H9 (cell line): ENCODE measurements around the gene MEDAG. TPM values are rescaled to one million over a fixed set of nuclear protein-coding genes. Genes with fewer than 3 reads are reported as not detected.

Source experiments
- DNase-seq: peaks from one replicate; pipeline ENCODE4 v3.0.0-alpha.2; 2017
- H2AFZ ChIP-seq: one replicate; pipeline ENCODE4 v1.6.1; 2013; ENCODE audit warnings: mild to moderate bottlenecking, low read length, control low read depth, moderate library complexity
- H2AK5ac ChIP-seq: 2 replicates; pipeline ENCODE4 v1.6.1; 2013; ENCODE audit warnings: low read length, control low read depth, mixed read lengths; ENCODE audit not compliant: insufficient read length
- H2BK120ac ChIP-seq: one replicate; pipeline ENCODE4 v1.6.1; 2013; ENCODE audit warnings: low read depth, mild to moderate bottlenecking, low read length, control low read depth, inconsistent platforms; ENCODE audit not compliant: poor library complexity, severe bottlenecking
- H2BK12ac ChIP-seq: 2 replicates; pipeline ENCODE4 v1.6.1; 2013; ENCODE audit warnings: low read length, control low read depth, mixed read lengths, low read depth; ENCODE audit not compliant: insufficient read length
- H2BK15ac ChIP-seq: 2 replicates; pipeline ENCODE4 v1.6.1; 2013; ENCODE audit warnings: low read depth, low read length, control low read depth
- H2BK20ac ChIP-seq: one replicate; pipeline ENCODE4 v1.6.1; 2013; ENCODE audit warnings: low read depth, mild to moderate bottlenecking, low read length, control low read depth, inconsistent platforms; ENCODE audit not compliant: poor library complexity, severe bottlenecking
- H2BK5ac ChIP-seq: 2 replicates; pipeline ENCODE4 v1.6.1; 2013; ENCODE audit warnings: low read length, control low read depth, mixed read lengths; ENCODE audit not compliant: insufficient read length
- H3K14ac ChIP-seq: 2 replicates; pipeline ENCODE4 v1.6.1; 2013; ENCODE audit warnings: low read length, control low read depth; ENCODE audit not compliant: insufficient read depth
- H3K18ac ChIP-seq: 2 replicates; pipeline ENCODE4 v1.6.1; 2013; ENCODE audit warnings: low read depth, mild to moderate bottlenecking, mixed read lengths, low read length, control low read depth; ENCODE audit not compliant: insufficient read length
- H3K23ac ChIP-seq: 2 replicates; pipeline ENCODE4 v1.6.1; 2013; ENCODE audit warnings: low read length, control low read depth, mixed read lengths, low read depth; ENCODE audit not compliant: insufficient read length
- H3K23me2 ChIP-seq: 2 replicates; pipeline ENCODE4 v1.6.1; 2013; ENCODE audit warnings: low read depth, mild to moderate bottlenecking, mixed read lengths, low read length, control low read depth; ENCODE audit not compliant: insufficient read length, poor library complexity, severe bottlenecking
- H3K27ac ChIP-seq: 2 replicates; pipeline ENCODE4 v1.5.1; 2013; ENCODE audit warnings: low read length, control low read depth, mixed read lengths, low read depth; ENCODE audit not compliant: insufficient read length
- H3K27me3 ChIP-seq: 2 replicates; pipeline ENCODE4 v1.6.1; 2013; ENCODE audit warnings: low read length, control low read depth, inconsistent platforms; ENCODE audit not compliant: insufficient read depth
- H3K4ac ChIP-seq: 2 replicates; pipeline ENCODE4 v1.6.1; 2013; ENCODE audit warnings: low read depth, mild to moderate bottlenecking, control low read depth, inconsistent platforms, low read length, moderate library complexity
- H3K4me1 ChIP-seq: 2 replicates; pipeline ENCODE4 v1.6.1; 2013; ENCODE audit warnings: low read length, control low read depth, inconsistent platforms; ENCODE audit not compliant: insufficient read depth
- H3K4me2 ChIP-seq: 2 replicates; pipeline ENCODE4 v1.6.1; 2013; ENCODE audit warnings: low read length, control low read depth, mixed read lengths; ENCODE audit not compliant: insufficient read length, insufficient read depth
- H3K56ac ChIP-seq: 2 replicates; pipeline ENCODE4 v1.6.1; 2013; ENCODE audit warnings: low read depth, mild to moderate bottlenecking, mixed read lengths, low read length, control low read depth; ENCODE audit not compliant: insufficient read length
- H3K79me1 ChIP-seq: 2 replicates; pipeline ENCODE4 v1.6.1; 2013; ENCODE audit warnings: low read depth, mild to moderate bottlenecking, moderate library complexity, low read length, control low read depth, inconsistent platforms; ENCODE audit not compliant: insufficient read depth, poor library complexity, severe bottlenecking
- H3K79me2 ChIP-seq: 2 replicates; pipeline ENCODE4 v1.6.1; 2013; ENCODE audit warnings: low read length, control low read depth, inconsistent platforms; ENCODE audit not compliant: insufficient read depth
- H3K9ac ChIP-seq: 2 replicates; pipeline ENCODE4 v1.6.1; 2013; ENCODE audit warnings: low read length, control low read depth, mixed read lengths; ENCODE audit not compliant: insufficient read length; ENCODE audit errors: extremely low read depth
- H3K9me3 ChIP-seq: one replicate; pipeline ENCODE4 v1.6.1; 2013; ENCODE audit warnings: low read depth, low read length, inconsistent platforms; ENCODE audit not compliant: control insufficient read depth
- H3T11ph ChIP-seq: one replicate; pipeline ENCODE4 v1.6.1; 2013; ENCODE audit warnings: mild to moderate bottlenecking, low read length, control low read depth, inconsistent platforms
- H4K20me1 ChIP-seq: one replicate; pipeline ENCODE4 v1.6.1; 2013; ENCODE audit not compliant: control insufficient read depth, insufficient read length, insufficient read depth
- H4K5ac ChIP-seq: 2 replicates; pipeline ENCODE4 v1.6.1; 2013; ENCODE audit warnings: low read depth, mild to moderate bottlenecking, mixed read lengths, low read length, control low read depth; ENCODE audit not compliant: insufficient read length
- H4K8ac ChIP-seq: replicated peaks from 2 replicates; pipeline ENCODE4 v1.6.1; 2013; ENCODE audit warnings: low read length, control low read depth, mixed read lengths, low read depth; ENCODE audit not compliant: insufficient read length
- H4K91ac ChIP-seq: 2 replicates; pipeline ENCODE4 v1.6.1; 2013; ENCODE audit warnings: low read depth, mild to moderate bottlenecking, moderate library complexity, mixed read lengths, low read length, control low read depth; ENCODE audit not compliant: insufficient read length
- H3K27ac Mint-ChIP-seq, 3 experiments: 2 replicates in 2 of 3; 3 replicates in 1 of 3; pipeline ENCODE4 v1.8.0; 2020 to 2021; ENCODE audit warnings: mixed read lengths in 3 of 3, mild to moderate bottlenecking in 1 of 3, moderate library complexity in 1 of 3
- H3K27me3 Mint-ChIP-seq: 2 replicates; pipeline ENCODE4 v1.8.0; 2021; ENCODE audit warnings: low read depth, mild to moderate bottlenecking, moderate library complexity, mixed read lengths
- H3K36me3 Mint-ChIP-seq, 3 experiments: 2 replicates in 2 of 3; 3 replicates in 1 of 3; pipeline ENCODE4 v1.8.0; 2020 to 2021; ENCODE audit warnings: low read depth in 3 of 3, mixed read lengths in 3 of 3; ENCODE audit not compliant: insufficient read depth in 1 of 3
- H3K4me1 Mint-ChIP-seq, 2 experiments: 2 replicates each; pipeline ENCODE4 v1.8.0; 2020; ENCODE audit warnings: mixed read lengths in 2 of 2
- H3K4me3 Mint-ChIP-seq, 2 experiments: 2 replicates in 1 of 2; 3 replicates in 1 of 2; pipeline ENCODE4 v1.8.0; 2020 to 2021; ENCODE audit warnings: mild to moderate bottlenecking in 2 of 2, mixed read lengths in 2 of 2, moderate library complexity in 1 of 2
- H3K9me3 Mint-ChIP-seq, 2 experiments: 2 replicates in 1 of 2; 3 replicates in 1 of 2; pipeline ENCODE4 v1.8.0; 2020; ENCODE audit warnings: mild to moderate bottlenecking in 2 of 2, mixed read lengths in 2 of 2, moderate library complexity in 1 of 2
- CTCF ChIP-seq: fragments of 200-600 bp; sonication (generic); conservative IDR thresholded peaks from 3 replicates; pipeline ENCODE4 v1.8.0; 2021; ENCODE audit warnings: antibody characterized with exemption, mild to moderate bottlenecking
- WGBS: extraction: QIAGEN DNeasy Blood & Tissue Kit; methylation state at CpG from one replicate; pipeline ENCODE4 v1.1.7; 2013; ENCODE audit warnings: missing lambda C conversion rate, low lambda C conversion rate, mixed read lengths; ENCODE audit not compliant: insufficient read length; ENCODE audit errors: extremely low coverage; 5-methylcytosine and 5-hydroxymethylcytosine counted together
- total RNA-seq: library from RNA; stranded (reverse); gene quantifications from 2 replicates; pipeline ENCODE4 v1.2.1, GENCODE V29; 2021

MEDAG gene
- total RNA-seq, 1 experiment from 2014 or later, result 0.87 TPM

- H3K23ac ChIP-seq, result no peak overlapping the region
- H4K8ac ChIP-seq, result no peak overlapping the region
- no peak for TF ChIP-seq CTCF
- H3K23me2 ChIP-seq, result no peaks in the 10 kb centered on the region
- no peaks in the 10 kb centered on the region for H3K79me2 ChIP-seq
- no peak for DNase-seq
- peaks cover 13% of the 10 kb centered on the region for H3K9me3 ChIP-seq
- Mint-ChIP-seq H3K27ac (no peak overlapping the region), H3K27me3 (peaks cover 8% of the 10 kb centered on the region), H3K36me3 (peaks cover 7 to 12% (median 9%) of the 10 kb centered on the region in 3 experiments; a peak in 6 of 7 replicates), H3K4me1 (peaks cover 0 to 4% of the 10 kb centered on the region in 2 experiments; a peak in 1 of 4 replicates), H3K9me3 (peaks cover 31 to 42% of the 10 kb centered on the region in 2 experiments), H3K4me3 (no peak overlapping the region)
- H4K5ac ChIP-seq, result no peak overlapping the region
- no peak overlapping the region for H3T11ph ChIP-seq
- H3K18ac ChIP-seq, result no peak overlapping the region
- no peaks in the 10 kb centered on the region for H3K27me3 ChIP-seq
- no peak overlapping the region for H3K9ac ChIP-seq
- no peak overlapping the region for H2AFZ ChIP-seq
- no peak overlapping the region for H2BK5ac ChIP-seq
- H4K91ac ChIP-seq, result no peak overlapping the region
- no peak overlapping the region for H3K56ac ChIP-seq
- H3K4me2 ChIP-seq, result no peak overlapping the region
- no peaks in the 10 kb centered on the region for H3K79me1 ChIP-seq
- no peak overlapping the region for H2BK15ac ChIP-seq
- no peak overlapping the region for H2BK20ac ChIP-seq
- H2AK5ac ChIP-seq, result no peak overlapping the region
- no peak overlapping the region for H3K27ac ChIP-seq
- no peak overlapping the region for H3K4ac ChIP-seq
- WGBS, result no CpG with 5 or more reads among the region's 1 CpG
- no peak overlapping the region for H3K14ac ChIP-seq
- H2BK120ac ChIP-seq, result no peak overlapping the region
- H2BK12ac ChIP-seq, result no peak overlapping the region
- H3K4me1 ChIP-seq, result no peaks in the 10 kb centered on the region
- H4K20me1 ChIP-seq, result no peaks in the 10 kb centered on the region
Observed at GRCh38 chr13:30965380-30965779, 59.3 kb downstream of the MEDAG start.
